GM12872 (cell line): Measurements from ENCODE around the gene CYSRT1.

ENCODE experiments used
- TF ChIP-seq, protein P1 (sequence below): IDR thresholded peaks from 3 replicates; pipeline ENCODE4 v1.5.1; 2011; ENCODE audit warnings: low read depth, mild to moderate bottlenecking, low read length, moderate library complexity; ENCODE audit not compliant: insufficient read depth

The CYSRT1 gene, protein sequence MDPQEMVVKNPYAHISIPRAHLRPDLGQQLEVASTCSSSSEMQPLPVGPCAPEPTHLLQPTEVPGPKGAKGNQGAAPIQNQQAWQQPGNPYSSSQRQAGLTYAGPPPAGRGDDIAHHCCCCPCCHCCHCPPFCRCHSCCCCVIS

DNA sequence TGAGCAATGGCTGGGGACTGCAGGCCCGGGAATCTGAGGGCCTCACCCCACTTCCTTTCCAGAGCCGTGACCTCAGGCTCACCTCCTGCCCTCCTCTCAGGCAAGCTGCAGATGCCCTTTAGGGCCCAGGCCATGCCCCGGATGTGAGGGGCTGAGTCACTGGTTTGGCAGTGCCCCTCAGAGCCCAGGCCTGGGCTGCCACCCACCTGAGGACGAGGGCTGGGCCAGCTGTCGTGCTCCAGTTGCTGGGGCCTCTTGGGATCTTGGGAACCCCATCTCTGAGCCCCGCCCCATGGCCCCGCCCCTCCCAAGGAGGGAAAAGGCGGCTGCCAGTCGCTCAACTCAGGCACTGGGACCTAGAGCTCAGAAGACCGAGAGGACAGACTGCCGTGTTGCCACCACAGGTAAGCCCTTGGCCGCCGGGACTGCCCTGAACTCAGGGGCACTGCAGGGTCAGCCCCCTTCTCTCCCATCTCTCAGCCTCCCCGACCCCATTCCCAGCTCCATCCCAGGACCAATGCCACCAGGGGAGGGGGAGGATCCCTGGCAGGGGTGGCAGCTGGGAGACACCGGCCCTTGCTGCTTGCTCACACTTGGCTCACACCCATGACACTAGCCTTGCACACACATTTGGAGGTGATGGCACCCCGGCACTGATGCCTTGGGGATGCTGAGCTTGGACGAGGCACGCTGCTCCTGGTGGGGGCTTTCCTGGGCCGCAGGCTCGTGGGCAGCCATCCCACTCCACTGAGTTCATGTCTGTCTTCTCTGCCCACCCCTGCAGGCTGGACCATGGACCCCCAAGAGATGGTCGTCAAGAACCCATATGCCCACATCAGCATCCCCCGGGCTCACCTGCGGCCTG is at the start of gene CYSRT1:
TSS of gene CYSRT1 (plus strand) at position 345 of the 865 bp plus-strand sequence. CDS start at position 793, 448 bp downstream.
- TF ChIP-seq, protein P1, sequence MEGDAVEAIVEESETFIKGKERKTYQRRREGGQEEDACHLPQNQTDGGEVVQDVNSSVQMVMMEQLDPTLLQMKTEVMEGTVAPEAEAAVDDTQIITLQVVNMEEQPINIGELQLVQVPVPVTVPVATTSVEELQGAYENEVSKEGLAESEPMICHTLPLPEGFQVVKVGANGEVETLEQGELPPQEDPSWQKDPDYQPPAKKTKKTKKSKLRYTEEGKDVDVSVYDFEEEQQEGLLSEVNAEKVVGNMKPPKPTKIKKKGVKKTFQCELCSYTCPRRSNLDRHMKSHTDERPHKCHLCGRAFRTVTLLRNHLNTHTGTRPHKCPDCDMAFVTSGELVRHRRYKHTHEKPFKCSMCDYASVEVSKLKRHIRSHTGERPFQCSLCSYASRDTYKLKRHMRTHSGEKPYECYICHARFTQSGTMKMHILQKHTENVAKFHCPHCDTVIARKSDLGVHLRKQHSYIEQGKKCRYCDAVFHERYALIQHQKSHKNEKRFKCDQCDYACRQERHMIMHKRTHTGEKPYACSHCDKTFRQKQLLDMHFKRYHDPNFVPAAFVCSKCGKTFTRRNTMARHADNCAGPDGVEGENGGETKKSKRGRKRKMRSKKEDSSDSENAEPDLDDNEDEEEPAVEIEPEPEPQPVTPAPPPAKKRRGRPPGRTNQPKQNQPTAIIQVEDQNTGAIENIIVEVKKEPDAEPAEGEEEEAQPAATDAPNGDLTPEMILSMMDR, result no peak

DNA sequence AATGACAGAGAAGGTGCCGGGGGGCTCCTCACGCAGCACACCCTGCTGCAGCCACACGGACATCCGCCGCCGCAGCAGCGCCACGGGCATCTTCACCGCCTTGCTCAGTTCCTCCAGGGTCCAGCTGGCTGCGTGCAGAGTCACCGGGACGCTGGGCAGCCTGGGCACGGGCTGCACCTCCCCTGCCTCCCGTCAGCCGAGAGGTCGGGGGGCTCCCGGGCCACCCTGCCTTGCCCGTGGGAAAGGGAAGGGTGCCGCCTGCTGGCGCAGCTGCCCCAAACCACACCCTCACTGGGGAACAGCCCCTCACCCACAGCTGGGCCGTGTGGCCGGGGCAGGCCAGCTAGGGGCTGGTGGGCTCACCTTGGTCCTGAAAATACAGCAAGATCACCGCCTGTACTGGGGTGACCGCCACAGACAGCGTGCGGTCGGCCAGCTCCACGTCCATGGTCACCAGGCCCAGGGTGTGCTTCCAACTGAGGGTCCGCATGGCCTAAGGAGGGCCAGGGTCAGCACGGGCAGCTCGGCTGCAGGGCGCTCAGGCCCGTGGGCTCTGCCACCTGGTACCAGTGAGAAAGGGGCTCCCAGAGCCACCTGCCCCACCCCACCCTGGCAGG is 49.5 kb upstream of the CYSRT1 start:
- TF ChIP-seq, protein P1, result peak; percentile 41

DNA sequence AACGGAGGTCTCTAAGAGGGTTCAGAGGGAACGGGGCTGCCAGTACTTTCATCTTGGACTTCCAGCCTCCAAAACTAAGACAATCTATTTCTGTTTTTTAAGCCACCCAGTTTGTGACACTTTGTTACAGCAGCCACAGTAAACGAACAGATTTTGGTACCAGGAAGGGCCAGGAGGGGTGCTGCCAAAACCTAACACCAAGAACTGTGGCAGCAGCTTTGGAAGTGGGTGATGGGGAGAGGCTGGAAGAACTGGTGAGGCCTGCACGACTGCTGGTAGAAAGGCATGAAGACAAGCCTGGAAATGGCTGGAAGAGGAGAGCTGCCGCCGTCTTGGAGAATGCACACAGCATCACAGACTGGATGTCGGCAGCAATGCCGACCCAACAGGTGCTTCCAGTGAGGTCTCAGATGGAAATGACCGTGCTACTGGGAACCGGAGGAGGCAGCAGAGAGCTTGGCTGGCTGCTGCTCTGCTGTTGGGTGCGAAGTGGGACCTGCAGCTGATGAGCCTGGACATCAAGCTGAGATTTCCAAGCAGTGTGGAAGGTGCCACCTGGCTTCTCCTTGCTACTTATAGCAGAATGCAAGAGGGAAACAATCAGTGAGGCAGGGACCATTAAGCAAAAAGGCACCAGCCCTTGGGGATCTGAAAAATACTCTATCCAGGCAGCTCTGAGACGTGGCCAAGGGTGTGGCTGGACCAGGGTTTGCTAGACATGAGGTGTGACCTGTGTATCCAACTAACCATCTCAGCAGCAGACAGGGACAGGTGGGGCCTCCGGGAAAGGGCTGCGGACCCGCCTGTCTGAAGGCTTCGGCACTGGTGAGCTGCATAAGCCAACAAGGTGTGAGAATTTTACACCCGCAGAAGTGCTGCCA is 48.4 kb upstream of the CYSRT1 start:
- TF ChIP-seq, protein P1, result peak; percentile 78

DNA sequence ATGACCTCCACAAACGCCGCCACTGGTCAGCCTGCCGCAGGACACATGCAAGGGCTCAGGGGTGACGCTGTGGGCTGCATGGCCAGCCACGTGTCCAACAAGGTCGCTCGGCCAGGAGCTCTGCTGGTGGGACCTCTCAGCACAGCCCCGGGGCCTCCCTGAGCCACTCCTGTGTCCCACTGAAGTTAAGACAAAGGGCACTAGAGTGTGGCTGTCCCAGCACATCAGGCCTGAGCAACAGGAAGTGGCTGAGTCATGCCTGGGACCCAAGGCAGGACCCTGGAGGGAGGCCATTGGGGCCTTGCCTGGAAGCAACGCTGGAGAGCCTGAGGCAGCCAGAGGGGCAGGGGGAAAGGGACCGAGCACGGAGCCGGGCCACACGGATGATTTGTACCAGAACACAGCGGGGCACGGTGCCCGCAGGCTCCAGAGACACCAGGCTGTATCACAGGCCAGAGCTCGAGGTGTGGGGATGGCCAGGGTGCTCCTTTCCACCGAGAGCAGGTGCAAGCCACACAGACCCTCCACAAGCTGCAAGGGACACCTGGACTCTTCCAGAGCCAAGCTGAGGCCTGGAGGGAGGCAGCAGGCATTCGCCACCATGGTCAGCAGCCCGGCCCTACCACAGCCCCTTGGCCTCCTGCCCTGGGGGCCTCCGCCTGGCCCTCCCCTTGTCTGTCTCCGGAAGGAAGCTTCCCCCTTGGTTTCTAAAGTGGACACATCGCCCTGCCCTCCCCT is 46.6 kb upstream of the CYSRT1 start:
- TF ChIP-seq, protein P1, result no peak

DNA sequence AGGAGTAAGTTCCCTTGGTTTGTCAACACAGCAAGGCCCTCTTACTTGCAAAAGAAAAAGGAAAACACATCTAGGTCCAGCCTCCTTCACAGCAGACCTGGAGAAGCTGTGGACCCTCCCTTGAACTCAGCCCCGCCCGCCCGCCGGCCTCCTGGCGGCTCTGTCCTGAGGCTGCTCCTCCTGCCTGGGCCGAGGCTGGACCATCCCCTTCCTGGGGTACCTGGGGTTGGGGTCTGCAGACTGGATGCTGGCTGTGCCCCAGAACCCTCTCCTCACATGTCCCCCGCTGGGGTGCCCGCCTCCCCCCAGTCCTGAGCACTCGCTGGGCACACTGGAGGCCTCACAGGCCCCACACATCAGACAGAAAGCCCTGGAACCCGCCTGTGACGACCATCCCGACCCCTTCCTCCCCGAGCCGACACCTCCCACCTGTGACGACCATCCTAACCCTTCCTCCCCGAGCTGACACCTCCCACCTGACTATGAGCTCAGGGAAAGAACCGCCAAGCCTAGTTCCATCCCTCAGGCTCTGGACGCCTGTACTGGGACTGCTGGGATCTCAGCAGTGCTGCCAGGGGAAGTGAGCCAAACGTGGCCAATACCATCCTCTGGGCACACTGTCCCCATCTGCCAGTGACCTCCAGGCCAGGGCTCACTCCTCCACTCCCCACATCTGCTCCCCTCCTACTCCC is 45.9 kb upstream of the CYSRT1 start:
- TF ChIP-seq, protein P1, result no peak

DNA sequence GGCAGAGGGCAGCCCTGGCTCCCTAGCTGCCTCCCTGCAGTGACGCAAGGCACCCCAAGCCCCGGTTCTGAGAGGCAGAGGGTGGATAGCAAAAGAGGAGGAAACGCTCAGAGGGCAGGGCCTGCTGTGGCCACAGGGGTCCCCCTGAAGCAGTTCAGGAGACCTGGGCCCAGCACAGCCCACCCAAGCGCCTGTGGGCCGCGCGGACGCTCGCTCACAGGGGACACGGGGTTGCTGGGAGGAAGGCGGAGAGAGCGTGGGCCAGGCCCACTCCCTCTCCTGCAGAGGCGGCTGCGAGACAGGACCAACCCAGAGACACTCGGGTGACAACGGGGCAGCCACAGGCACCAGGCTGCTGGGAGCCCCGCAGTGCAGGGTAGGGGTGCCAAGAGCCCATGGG is 45.2 kb upstream of the CYSRT1 start:
- TF ChIP-seq, protein P1, result no peak
